ENCODE data around the gene IFRD1.

Gene IFRD1

DNA sequence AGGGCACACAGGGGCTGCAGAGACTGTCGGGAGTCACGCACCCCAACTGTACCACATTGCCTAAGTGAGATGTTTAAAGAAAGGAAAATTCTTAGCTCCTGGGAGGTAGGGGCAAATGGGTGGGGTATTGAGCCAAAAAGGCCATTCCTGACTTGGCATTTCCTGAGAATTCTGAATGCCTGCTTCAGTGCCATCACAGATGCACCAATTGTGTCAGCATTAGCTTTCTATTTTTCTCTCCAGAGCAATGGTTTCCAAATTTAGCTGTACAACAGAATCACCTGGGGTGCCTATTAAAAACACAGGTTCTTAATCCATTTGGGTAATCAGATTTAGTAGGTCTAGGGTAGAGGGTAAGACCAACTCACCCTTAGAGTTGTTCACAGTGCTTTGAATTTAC lies 73.6 kb downstream of the IFRD1 start:
- DNase-seq, result no peak

Data from NCI-H226 (cell line).